ENCODE data around the gene KIF26B.
"Not testable (repeated sequence)": the region's sequence is repeated elsewhere in the genome, so short reads cannot be mapped to it uniquely, and the experiment has no call there.

KIF26B gene

DNA sequence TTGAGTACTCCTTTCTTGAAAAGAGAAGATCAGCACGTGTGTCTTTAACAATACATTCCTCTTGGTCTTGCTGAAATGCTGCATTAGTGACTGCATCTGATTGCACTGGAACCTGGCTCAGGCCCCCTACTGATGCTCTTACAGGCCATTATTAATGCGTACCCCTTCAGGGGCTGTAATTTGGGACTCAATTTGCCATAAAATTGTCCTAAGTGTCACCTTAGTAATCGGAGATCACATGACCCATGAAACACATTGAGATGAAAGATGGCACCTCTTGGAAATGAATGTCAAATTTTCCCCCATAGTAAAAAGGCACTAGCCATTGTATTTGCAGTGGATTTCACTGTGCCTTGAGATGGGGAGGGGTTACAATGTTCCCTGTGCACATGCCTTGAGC, 563.3 kb downstream of the KIF26B start:
- DNase-seq = no peak

GRCh38 chr1:245718951-245719350, 564.2 kb downstream of the KIF26B start:
- no peak for DNase-seq

GRCh38 chr1:245721488-245721887, 566.7 kb downstream of the KIF26B start:
- no peak for DNase-seq

GRCh38 chr1:245728035-245728434, 573.2 kb downstream of the KIF26B start:
- DNase-seq = not testable (repeated sequence)

- DNase-seq = no peak
These were observed 576.0 kb downstream of the KIF26B start for GRCh38 chr1:245730801-245731200.

GRCh38 chr1:245740336-245740735, 585.6 kb downstream of the KIF26B start:
- DNase-seq = not testable (repeated sequence)

DNA sequence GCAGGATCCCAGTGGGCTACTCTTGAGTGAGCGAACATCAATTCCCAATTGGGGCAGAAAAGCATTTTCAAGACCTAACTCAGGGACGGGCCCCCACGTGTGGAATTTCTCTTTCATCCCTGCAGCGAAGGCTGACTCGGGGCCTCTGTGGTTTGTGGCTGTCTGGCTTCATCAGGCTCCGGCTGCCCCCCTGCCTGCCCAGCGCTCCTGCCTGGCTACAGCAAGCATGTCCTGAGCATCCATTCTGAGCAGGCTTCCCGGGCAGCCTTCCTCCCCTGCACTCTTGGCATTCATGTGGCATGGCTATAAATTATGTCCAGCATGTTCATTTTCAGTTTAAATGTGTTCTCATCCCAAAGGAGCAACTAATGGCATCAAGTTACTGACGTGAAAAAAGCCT, 588.1 kb downstream of the KIF26B start:
- no peak for DNase-seq

DNA sequence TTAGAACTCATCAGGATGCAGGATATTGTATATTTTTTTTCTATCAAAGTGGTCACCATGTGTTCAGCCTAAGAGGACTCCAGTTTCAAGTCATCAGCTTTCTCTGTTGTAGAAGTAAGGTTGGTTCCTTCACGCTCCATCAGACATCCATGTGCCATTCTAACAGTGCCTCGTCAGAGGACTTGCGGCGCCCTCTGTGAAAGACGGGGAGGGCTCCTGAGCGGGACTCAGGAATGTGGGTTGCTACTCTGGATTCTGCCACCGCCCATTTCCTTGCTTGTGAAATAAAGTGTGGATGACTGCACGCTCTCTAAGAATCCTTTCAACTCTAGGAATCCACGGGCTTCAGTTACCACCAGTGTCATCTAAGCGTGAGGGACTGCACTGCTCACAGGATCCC, 593.5 kb downstream of the KIF26B start:
- no peak for DNase-seq

DNA sequence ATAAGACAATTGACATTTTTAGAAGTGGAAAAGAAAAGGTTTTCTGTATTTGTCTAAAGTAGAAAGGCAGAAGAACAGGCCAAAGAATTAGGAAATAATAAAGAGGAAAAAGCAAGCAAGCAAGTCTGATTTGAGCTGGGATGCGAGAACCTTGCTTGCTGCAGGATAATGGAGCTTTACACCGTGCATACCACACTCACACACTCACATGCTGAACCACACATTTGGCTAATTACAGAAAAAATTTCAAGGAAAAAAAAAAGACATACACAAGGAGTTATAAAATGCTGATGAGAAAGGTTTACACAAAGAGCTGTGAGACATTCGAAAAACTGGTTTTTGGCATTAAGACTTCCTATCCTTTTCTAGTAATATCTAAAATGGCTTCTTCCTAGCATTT, 593.9 kb downstream of the KIF26B start:
- no peak for DNase-seq

DNA sequence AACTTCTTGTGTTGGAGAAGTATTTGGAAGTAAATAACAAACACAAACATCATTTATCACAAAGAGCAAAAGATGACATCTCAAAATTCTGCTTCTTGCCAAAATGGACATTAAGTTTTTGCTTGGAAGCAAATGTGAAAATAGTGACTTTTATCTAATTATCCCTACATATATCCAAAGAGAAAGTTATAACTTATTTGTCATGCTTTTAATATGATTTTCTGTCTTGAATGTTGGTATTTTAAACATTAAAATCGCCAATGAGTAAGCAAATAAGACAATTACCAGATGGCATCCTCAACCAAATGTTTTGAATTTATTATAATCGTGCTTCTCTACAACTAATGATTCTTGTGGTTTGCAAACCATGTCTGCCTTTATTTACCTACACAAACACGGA, 594.3 kb downstream of the KIF26B start:
- no peak for DNase-seq

DNA sequence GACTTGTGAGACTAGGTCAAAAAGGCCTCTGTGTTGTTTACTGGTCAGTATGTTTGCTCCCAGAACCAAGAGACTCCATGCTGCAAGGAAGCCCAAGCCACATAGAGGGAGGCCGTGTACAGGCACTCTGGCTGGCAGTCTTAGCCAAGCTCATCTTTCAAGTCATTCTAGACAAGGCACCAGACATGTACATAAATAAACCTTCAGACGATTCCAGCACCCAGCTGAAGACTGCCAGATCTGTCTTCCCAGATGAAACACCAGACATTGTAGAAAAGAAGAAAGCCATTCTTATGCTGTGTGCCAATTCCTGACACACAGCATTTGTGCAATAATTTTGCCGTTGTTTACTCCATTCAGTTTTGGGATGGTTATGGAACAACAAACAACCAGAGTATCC, 595.5 kb downstream of the KIF26B start:
- no peak for DNase-seq

GRCh38 chr1:245751116-245751515, 596.3 kb downstream of the KIF26B start:
- DNase-seq = no peak

DNA sequence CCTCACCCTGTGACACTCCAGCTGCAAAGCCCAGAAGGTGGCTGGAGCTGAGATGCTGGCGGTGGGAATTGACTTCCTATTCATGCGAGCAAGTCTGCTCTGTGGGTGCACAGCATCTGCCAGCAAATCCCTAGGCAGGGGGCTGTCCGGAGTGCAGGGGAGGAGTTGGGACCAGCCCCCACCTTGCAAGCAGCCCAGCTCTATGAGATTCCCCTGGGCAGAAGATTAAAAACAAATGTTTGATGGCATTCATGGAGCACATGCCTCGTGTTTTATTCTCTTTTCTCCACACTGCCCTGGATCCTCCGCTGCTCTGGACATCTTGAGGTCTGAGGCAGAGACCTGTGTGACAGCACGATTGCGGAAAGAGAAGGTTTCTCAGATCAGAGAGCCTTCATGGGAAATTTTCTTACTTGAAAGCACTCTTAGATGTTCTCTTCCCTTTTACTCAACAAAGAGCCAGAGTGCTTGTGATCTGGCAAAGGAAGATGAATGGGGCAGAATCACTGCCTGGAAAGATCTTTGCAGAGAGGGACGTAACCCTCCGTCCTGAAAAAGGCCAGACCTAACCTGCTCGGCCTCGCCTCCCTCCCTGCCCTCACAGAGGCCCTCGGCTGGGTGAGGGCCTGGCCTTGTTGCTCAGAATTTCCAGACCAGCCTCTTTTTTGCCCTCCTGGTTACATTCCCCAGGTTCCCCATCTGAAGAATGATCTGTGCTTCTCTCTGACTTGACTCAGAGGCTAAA, 597.1 kb downstream of the KIF26B start:
- DNase-seq = no peak

- DNase-seq = no peak
These were observed 597.8 kb downstream of the KIF26B start for GRCh38 chr1:245752561-245752960.

DNA sequence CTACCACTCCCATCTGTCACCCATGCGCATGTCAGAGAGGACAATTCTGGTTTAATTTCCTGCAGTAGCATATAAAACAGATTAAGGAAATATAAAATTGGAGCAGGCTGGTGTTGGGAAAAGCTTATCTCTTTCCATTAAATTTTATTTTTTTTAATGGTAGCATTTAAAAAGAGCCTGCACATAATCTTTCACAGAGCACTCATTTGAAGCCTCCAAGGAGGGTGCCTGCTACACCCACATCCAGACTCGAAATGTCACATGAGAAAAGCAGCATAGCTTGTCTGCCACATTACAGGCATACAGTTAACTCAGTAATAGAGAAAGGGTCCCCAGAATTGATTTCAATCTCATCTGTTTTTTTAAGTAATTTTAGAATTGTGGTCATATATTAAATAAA, 599.0 kb downstream of the KIF26B start:
- no peak for DNase-seq

DNA sequence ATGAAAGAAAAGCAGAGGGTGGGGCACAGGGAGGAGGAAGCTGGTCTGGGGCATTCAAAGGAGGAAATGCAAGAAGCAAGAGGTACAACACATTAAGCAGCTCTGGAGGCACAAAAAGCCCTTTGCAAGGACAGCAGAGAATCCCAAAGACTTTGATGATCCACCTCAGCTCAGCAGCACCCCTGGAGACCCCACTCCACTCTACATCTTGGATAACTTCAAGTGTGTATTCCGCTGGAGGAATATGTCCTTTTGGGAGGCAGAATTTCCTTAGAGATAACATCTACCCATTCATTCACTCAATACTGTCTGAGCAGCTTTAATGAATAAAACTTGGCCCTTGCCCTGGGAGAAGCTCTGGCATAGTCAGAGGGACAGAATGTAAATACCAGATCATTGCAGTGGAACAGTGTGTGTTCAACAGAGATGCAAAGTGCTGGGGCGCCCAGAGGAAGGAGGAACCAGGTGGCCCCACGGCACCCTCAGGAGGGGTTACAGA, 599.7 kb downstream of the KIF26B start:
- DNase-seq = peak in 1 of 2 experiments; percentile 3
